H1 (cell line): ENCODE measurements around the gene TMEM139. TPM values are rescaled to one million over a fixed set of nuclear protein-coding genes. Genes with fewer than 3 reads are reported as not detected.

Source experiments
- CTCF ChIA-PET: fragments of 300-600 bp; sonication (Branson Sonifier 250); formaldehyde crosslinking; loops from one replicate; lab custom pipeline; 2021; ENCODE audit not compliant: partially characterized antibody; lab: Charles Lee
- POLR2A ChIA-PET: fragments of 300-600 bp; sonication (Branson Sonifier 250); formaldehyde crosslinking; loops from one replicate; lab custom pipeline; 2021; ENCODE audit warnings: inconsistent platforms; ENCODE audit not compliant: partially characterized antibody; lab: Charles Lee
- DNase-seq, 2 experiments: peaks; one replicate each; pipeline versions ENCODE4 v3.0.0 to v3.0.0-alpha.2; 2010 to 2022; ENCODE audit warnings: low spot score in 2 of 2, low read depth in 1 of 2, mixed read lengths in 1 of 2
- FAIRE-seq: peaks from 2 replicates; lab custom pipeline; 2011; peaks lifted over from hg19 to GRCh38; lab: Jason Lieb, UNC
- H2AFZ ChIP-seq: 2 replicates; pipeline ENCODE4 v1.8.1; 2012; ENCODE audit warnings: low read length, inconsistent platforms
- H2AK5ac ChIP-seq: 2 replicates; pipeline ENCODE4 v1.6.1; 2013; ENCODE audit warnings: low read depth, low read length
- H2BK120ac ChIP-seq: replicated peaks from 2 replicates; pipeline ENCODE3; 2013; ENCODE audit warnings: low read depth, low read length, inconsistent platforms
- H2BK12ac ChIP-seq: 2 replicates; pipeline ENCODE4 v1.6.1; 2013; ENCODE audit warnings: low read depth, low read length
- H2BK15ac ChIP-seq: 2 replicates; pipeline ENCODE4 v1.6.1; 2013; ENCODE audit warnings: low read length
- H2BK20ac ChIP-seq: 2 replicates; pipeline ENCODE4 v1.6.1; 2013; ENCODE audit warnings: low read length
- H2BK5ac ChIP-seq: 2 replicates; pipeline ENCODE4 v1.6.1; 2013; ENCODE audit warnings: low read depth, low read length
- H3K14ac ChIP-seq: 2 replicates; pipeline ENCODE4 v1.6.1; 2013; ENCODE audit warnings: inconsistent platforms; ENCODE audit not compliant: insufficient read length
- H3K18ac ChIP-seq: 2 replicates; pipeline ENCODE4 v1.6.1; 2013; ENCODE audit warnings: low read length; ENCODE audit errors: extremely low read depth
- H3K23ac ChIP-seq: 2 replicates; pipeline ENCODE4 v1.6.1; 2013; ENCODE audit warnings: inconsistent platforms; ENCODE audit not compliant: insufficient read length
- H3K23me2 ChIP-seq: 2 replicates; pipeline ENCODE4 v1.6.1; 2013; ENCODE audit warnings: low read depth, low read length
- H3K27ac ChIP-seq: 2 replicates; pipeline ENCODE4 v1.6.1; 2011; ENCODE audit warnings: low read depth, low read length, inconsistent platforms
- H3K27me3 ChIP-seq, 4 experiments: replicated peaks in 1 of 4; 1 replicate in 1 of 4; 2 replicates in 3 of 4; pipeline versions ENCODE4 v1.6.1 to v1.8.1; 2011 to 2013; ENCODE audit warnings: low read length in 3 of 4, mild to moderate bottlenecking in 3 of 4, inconsistent platforms in 2 of 4, mixed read lengths in 2 of 4, moderate library complexity in 1 of 4; ENCODE audit not compliant: control insufficient read depth in 3 of 4, insufficient read depth in 3 of 4; ENCODE audit errors: extremely low read depth in 1 of 4
- H3K36me3 ChIP-seq, 4 experiments: 2 replicates each; pipeline versions ENCODE4 v1.6.1 to v1.8.1; 2011 to 2013; ENCODE audit warnings: mild to moderate bottlenecking in 4 of 4, low read length in 3 of 4, moderate library complexity in 2 of 4, control low read depth in 1 of 4, inconsistent platforms in 1 of 4; ENCODE audit not compliant: insufficient read depth in 4 of 4, control insufficient read depth in 2 of 4
- H3K4ac ChIP-seq: replicated peaks from 2 replicates; pipeline ENCODE3; 2013; ENCODE audit warnings: low read length, low read depth, mixed read lengths, inconsistent platforms; ENCODE audit not compliant: insufficient read length
- H3K4me1 ChIP-seq, 4 experiments: replicated peaks in 1 of 4; 1 replicate in 1 of 4; 2 replicates in 3 of 4; pipeline versions ENCODE4 v1.6.1 to v1.8.1; 2011 to 2013; ENCODE audit warnings: low read length in 3 of 4, inconsistent platforms in 2 of 4, mixed read lengths in 1 of 4; ENCODE audit not compliant: insufficient read depth in 4 of 4, control insufficient read depth in 3 of 4
- H3K4me2 ChIP-seq, 2 experiments: 2 replicates each; pipeline versions ENCODE4 v1.6.1 to v1.8.1; 2011 to 2013; ENCODE audit warnings: low read depth in 2 of 2, low read length in 2 of 2, control low read depth in 1 of 2, inconsistent platforms in 1 of 2, mild to moderate bottlenecking in 1 of 2; ENCODE audit not compliant: insufficient read depth in 1 of 2
- H3K4me3 ChIP-seq, 4 experiments: fragments of 200-600, 300-600 bp in 1 of 4; sonication (generic), shearing (Covaris generic), sonication (Bioruptor Twin) in 1 of 4; 2 replicates each; pipeline versions ENCODE4 v1.5.1 to v1.8.1; 2011 to 2016; ENCODE audit warnings: low read length in 4 of 4, low read depth in 3 of 4, control low read depth in 2 of 4, inconsistent platforms in 2 of 4, mild to moderate bottlenecking in 2 of 4, mixed read lengths in 1 of 4, moderate library complexity in 1 of 4; ENCODE audit not compliant: insufficient read depth in 2 of 4; ENCODE audit errors: extremely low read depth in 1 of 4
- H3K56ac ChIP-seq: replicated peaks from 2 replicates; pipeline ENCODE3; 2013; ENCODE audit warnings: low read depth, mild to moderate bottlenecking, mixed read lengths, low read length, inconsistent platforms; ENCODE audit not compliant: insufficient read length
- H3K79me1 ChIP-seq: 2 replicates; pipeline ENCODE4 v1.6.1; 2013; ENCODE audit warnings: low read depth, low read length, control low read depth
- H3K79me2 ChIP-seq, 2 experiments: 2 replicates each; pipeline versions ENCODE4 v1.6.1 to v1.8.1; 2012 to 2013; ENCODE audit warnings: low read length in 2 of 2, mild to moderate bottlenecking in 2 of 2, inconsistent platforms in 1 of 2; ENCODE audit not compliant: insufficient read depth in 2 of 2, control insufficient read depth in 1 of 2
- H3K9ac ChIP-seq, 4 experiments: replicated peaks in 1 of 4; 1 replicate in 1 of 4; 2 replicates in 3 of 4; pipeline versions ENCODE4 v1.6.1 to v1.8.1; 2011 to 2013; ENCODE audit warnings: low read depth in 3 of 4, low read length in 3 of 4, control low read depth in 2 of 4, mild to moderate bottlenecking in 2 of 4, moderate library complexity in 2 of 4, inconsistent platforms in 1 of 4; ENCODE audit errors: extremely low read depth in 1 of 4
- H3K9me3 ChIP-seq, 2 experiments: 2 replicates each; pipeline versions ENCODE4 v1.6.1 to v1.8.1; 2012 to 2013; ENCODE audit warnings: mild to moderate bottlenecking in 2 of 2, moderate library complexity in 2 of 2, control low read depth in 1 of 2, inconsistent platforms in 1 of 2, low read depth in 1 of 2, low read length in 1 of 2, mixed read lengths in 1 of 2; ENCODE audit not compliant: insufficient read depth in 2 of 2
- H4K20me1 ChIP-seq, 2 experiments: replicated peaks in 1 of 2; 2 replicates each; pipeline versions ENCODE3 to v1.8.1; 2011 to 2013; ENCODE audit warnings: inconsistent platforms in 2 of 2, low read length in 2 of 2, mild to moderate bottlenecking in 1 of 2; ENCODE audit not compliant: insufficient read depth in 2 of 2, control insufficient read depth in 1 of 2
- H4K5ac ChIP-seq: 2 replicates; pipeline ENCODE4 v1.6.1; 2013; ENCODE audit warnings: low read length, low read depth, mixed read lengths, inconsistent platforms; ENCODE audit not compliant: insufficient read length
- H4K8ac ChIP-seq: 2 replicates; pipeline ENCODE4 v1.8.0; 2013; ENCODE audit warnings: mild to moderate bottlenecking, moderate library complexity, low read length, inconsistent platforms; ENCODE audit not compliant: insufficient read depth; ENCODE audit errors: extremely low read depth
- H4K91ac ChIP-seq: replicated peaks from 2 replicates; pipeline ENCODE3; 2013; ENCODE audit warnings: low read length, mixed read lengths, inconsistent platforms; ENCODE audit not compliant: insufficient read length
- POLR2AphosphoS5 ChIP-seq: IDR thresholded peaks from 2 replicates; pipeline ENCODE4 v1.6.1; 2011; ENCODE audit warnings: low read depth, low read length
- WGBS, 2 experiments: shearing (Covaris generic) in 1 of 2; methylation state at CpG; one replicate each; pipeline versions ENCODE4 v1.1.6 to v1.1.7; 2013 to 2015; ENCODE audit warnings: low lambda C conversion rate in 2 of 2, mixed read lengths in 2 of 2, inconsistent platforms in 1 of 2, low coverage in 1 of 2, missing lambda C conversion rate in 1 of 2; ENCODE audit not compliant: insufficient replicate concordance in 2 of 2, insufficient coverage in 1 of 2, insufficient read length in 1 of 2; ENCODE audit errors: extremely low coverage in 1 of 2, missing lambda C conversion rate in 1 of 2; 5-methylcytosine and 5-hydroxymethylcytosine counted together
- polyA plus RNA-seq, 7 experiments: library from polyadenylated mRNA; depleted of rRNA in 3 of 7; stranded (reverse) in 5 of 7; unstranded in 2 of 7; fragments of >200 nt in 5 of 7; fragments of 200-250 nt in 2 of 7; gene quantifications; 1 replicate in 5 of 7; 2 replicates in 1 of 7; 4 replicates in 1 of 7; pipeline versions ENCODE4 v1.2.1 to v1.2.3, GENCODE V29; 2011 to 2013; ENCODE audit warnings: missing spikeins in 2 of 7, mixed read lengths in 2 of 7
- total RNA-seq: library from RNA; stranded (reverse); fragmentation: NEBNext Ultra II Directional; extraction: Animal tissue kit (Norgen Biotek cat#: 25700); gene quantifications from 2 replicates; pipeline ENCODE4 v1.2.1, GENCODE V29; 2021
- TF ChIP-seq, protein P1 (sequence below): IDR thresholded peaks from 2 replicates; pipeline ENCODE4 v1.6.1; 2012; ENCODE audit warnings: inconsistent platforms

Gene TMEM139
- total and polyA plus RNA-seq, 2 of the 8 experiments (the other 6 are each of a cell fraction or from before 2014, with no cell fraction given): 3.2 to 6.7 TPM

DNA sequence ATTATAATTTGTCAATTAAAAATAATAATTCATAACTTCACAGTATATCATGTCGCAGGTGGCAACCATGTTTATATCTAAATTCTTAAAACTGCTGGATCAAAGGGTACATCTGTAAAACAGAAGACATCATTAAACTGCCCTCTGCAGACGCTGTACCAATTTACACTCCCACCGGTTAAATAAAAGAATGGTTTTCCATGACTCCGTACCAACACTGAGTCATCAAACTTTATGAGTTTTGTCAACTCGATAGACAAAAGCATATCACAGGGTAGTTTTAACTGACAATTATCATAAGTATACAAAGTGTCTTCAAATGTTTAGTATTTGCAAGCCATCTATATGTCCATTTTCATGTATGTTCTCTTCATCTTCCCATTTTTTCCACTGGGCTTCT lies 27.3 kb upstream of the TMEM139 start:
- Histone ChIP-seq H2BK15ac (no peak overlapping the region), H3K18ac (no peak overlapping the region), H3K14ac (no peak overlapping the region), H4K20me1 (no peaks in the 10 kb centered on the region), H3K4me1 (no peaks in the 10 kb centered on the region), H3K4me2 (no peak overlapping the region), H3K79me1 (no peaks in the 10 kb centered on the region), H3K23ac (no peak overlapping the region), H3K4me3 (no peak overlapping the region), H3K23me2 (no peaks in the 10 kb centered on the region), H2BK20ac (no peak overlapping the region), H3K9me3 (no peaks in the 10 kb centered on the region), H3K27me3 (no peaks in the 10 kb centered on the region; a peak in 1 of 7 replicates), H3K56ac (no peak overlapping the region), H2AFZ (no peak overlapping the region), H2BK12ac (no peak overlapping the region), H4K8ac (no peak overlapping the region), H2BK5ac (no peak overlapping the region), H3K36me3 (no peaks in the 10 kb centered on the region), H3K4ac (no peak overlapping the region), H3K27ac (no peak overlapping the region), H2AK5ac (no peak overlapping the region), H2BK120ac (no peak overlapping the region), H4K91ac (no peak overlapping the region), H3K79me2 (no peaks in the 10 kb centered on the region), H3K9ac (no peak overlapping the region), H4K5ac (no peak overlapping the region)
- ChIA-PET POLR2A (no interaction called here), CTCF (interaction anchor here (1.1 to 5.3 kb wide), 8 partner anchors 11 to 255 kb away, joined by 3 to 35 read pairs (median 4); no protein-coding TSS in a partner anchor)
- WGBS, 2 experiments: 90% methylated on average over 5 of the region's 5 CpGs; no CpG with 5 or more reads in 1 of the 2 experiments
- DNase-seq (no peak), FAIRE-seq (no peak)
- TF ChIP-seq POLR2AphosphoS5: no peak
- TF ChIP-seq, protein P1, sequence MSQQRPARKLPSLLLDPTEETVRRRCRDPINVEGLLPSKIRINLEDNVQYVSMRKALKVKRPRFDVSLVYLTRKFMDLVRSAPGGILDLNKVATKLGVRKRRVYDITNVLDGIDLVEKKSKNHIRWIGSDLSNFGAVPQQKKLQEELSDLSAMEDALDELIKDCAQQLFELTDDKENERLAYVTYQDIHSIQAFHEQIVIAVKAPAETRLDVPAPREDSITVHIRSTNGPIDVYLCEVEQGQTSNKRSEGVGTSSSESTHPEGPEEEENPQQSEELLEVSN: no peak
